Measurements from ENCODE around the gene TBC1D9.

DNA sequence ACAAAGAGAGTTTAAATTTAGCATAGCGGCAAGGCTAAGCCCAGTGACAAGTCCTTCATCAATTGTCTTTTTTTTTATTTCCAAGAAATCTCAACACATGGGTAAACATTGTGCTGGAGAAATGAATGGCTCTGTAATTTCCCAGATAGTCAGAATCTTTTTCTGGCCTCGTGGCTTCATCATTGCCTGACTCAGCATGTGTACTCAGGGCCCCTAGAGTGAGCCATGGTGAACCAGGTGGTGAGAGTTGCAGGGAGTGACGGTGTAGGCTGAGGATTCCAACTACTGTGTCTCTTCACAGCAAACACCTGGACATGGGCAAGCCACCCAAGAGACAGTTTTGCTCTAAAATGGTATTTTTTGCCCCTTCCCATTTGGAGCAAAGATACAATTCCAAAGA is 144.3 kb downstream of the TBC1D9 start:
- TF ChIP-seq, protein P1, sequence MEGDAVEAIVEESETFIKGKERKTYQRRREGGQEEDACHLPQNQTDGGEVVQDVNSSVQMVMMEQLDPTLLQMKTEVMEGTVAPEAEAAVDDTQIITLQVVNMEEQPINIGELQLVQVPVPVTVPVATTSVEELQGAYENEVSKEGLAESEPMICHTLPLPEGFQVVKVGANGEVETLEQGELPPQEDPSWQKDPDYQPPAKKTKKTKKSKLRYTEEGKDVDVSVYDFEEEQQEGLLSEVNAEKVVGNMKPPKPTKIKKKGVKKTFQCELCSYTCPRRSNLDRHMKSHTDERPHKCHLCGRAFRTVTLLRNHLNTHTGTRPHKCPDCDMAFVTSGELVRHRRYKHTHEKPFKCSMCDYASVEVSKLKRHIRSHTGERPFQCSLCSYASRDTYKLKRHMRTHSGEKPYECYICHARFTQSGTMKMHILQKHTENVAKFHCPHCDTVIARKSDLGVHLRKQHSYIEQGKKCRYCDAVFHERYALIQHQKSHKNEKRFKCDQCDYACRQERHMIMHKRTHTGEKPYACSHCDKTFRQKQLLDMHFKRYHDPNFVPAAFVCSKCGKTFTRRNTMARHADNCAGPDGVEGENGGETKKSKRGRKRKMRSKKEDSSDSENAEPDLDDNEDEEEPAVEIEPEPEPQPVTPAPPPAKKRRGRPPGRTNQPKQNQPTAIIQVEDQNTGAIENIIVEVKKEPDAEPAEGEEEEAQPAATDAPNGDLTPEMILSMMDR (IDR thresholded peaks at IDR 0.05; ENCODE audit: insufficient read depth, low read length, poor library complexity, severe bottlenecking): no peak
- TF ChIP-seq EZH2phosphoT487 (conservative IDR thresholded peaks at IDR 0.05; ENCODE audit: low read length): no peak

Measured in SU-DHL-6 (cell line).